HG02610 (cell line): ENCODE data around the gene KRT79.
"Not testable (repeated sequence)": the region's sequence is repeated elsewhere in the genome, so short reads cannot be mapped to it uniquely, and the experiment has no call there.

Experiments used
- ATAC-seq: cut with Tn5 transposase; IDR thresholded peaks from one replicate; pipeline ENCODE4 v1.9.1; 2021; ENCODE audit warnings: mild to moderate bottlenecking, moderate library complexity; ENCODE audit not compliant: unreplicated experiment

Gene KRT79

DNA sequence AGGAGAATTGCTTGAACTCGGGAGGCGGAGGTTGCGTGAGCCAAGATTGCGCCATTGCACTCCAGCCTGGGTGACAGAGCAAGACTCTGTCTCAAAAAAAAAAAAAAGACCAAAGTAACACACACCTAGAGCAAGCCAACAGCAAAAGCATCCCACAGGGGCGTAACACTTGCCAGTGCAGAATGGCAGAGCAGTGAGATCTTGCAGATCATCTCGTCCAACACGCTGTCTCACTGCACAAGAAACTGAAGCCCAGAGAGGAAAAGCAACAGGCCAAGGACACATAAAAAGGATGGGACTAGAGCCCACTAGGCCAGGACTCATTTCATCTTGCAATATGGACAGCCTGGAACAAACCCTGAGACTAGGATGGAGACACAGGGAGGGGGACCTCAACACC, 27.4 kb upstream of the KRT79 start:
- no peak for ATAC-seq

DNA sequence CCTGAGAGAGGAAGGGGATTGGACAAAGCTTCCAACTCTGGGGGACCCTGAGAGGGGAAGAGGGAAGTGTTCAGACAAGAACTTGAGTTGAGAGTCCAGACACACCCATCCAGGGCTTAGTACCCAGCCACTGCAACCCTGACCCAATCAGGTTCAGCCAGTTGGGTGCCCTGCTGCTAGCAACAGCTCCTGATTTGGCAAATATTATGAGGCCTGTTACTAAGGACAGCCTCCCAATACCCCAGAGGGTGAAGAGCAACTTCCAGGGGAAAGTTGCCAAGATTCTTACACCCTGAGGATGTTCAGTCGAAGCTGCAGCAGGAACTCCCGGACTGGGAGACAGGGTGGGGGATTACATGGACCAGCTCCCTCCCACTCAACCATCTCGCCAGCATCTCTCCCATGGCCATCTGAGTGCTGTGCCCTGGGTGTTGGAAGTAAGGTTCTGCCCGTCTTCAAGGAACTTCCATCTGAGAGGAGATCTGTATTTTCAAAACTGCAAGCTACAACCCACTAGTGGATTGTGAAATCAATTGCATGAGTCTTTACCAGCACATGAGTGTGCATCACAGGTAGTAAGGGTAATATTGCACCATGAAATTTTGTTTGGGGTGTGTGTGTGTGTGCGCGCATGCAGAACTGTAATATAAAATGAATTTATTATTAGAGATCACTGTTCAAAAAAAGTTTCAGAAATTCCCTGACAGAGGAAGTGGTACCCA, 26.2 kb upstream of the KRT79 start:
- ATAC-seq, result no peak

DNA sequence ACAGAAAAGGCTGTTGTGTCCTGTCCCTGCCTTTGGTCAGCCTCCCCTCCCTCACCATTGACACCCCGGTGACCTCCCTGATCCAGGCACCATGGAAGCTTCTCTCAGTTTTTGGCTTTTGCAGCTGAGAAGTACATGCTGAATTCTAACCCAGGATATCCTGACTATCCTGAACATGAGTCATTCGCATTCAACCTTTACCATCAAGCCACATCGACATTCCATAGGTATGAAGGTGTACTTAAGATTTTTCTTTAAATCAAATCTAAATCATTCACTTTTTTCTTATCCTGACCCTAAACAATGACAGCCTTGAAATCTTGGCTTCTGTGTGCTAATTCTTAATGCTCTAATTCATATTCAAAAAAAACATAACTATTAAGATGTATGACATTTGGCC, 23.4 kb upstream of the KRT79 start:
- no peak for ATAC-seq

DNA sequence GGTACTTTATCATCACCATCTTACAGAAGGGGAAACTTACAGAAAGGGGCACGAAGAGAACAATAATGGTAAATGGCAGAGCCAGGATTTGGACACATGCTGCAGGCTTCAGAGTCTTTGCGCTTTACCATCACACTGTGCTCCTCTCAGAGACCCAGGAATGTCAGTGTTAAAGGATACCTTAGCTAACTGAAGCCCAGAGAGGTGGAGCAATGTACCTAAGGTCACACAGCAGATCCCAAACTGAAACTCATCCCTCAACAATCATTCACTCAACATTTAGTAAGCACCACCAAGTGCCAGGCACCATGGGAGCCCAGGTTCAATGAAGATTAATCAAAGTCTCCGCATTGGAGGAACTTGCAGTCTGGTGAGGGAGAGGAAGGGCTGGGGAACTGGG, 22.7 kb upstream of the KRT79 start:
- ATAC-seq, result no peak

DNA sequence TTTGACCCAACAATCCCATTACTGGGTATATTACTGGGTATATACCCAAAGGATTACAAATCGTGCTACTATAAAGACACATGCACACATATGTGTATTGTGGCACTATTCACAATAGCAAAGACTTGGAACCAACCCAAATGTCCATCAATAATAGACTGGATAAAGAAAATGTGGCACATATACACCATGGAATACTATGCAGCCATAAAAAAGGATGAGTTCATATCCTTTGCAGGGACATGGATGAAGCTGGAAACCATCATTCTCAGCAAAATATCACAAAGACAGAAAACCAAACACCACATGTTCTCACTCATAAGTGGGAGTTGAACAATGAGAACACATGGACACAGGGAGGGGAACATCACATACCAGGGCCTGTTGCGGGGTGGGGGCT, 22.0 kb upstream of the KRT79 start:
- ATAC-seq, result not testable (repeated sequence)

DNA sequence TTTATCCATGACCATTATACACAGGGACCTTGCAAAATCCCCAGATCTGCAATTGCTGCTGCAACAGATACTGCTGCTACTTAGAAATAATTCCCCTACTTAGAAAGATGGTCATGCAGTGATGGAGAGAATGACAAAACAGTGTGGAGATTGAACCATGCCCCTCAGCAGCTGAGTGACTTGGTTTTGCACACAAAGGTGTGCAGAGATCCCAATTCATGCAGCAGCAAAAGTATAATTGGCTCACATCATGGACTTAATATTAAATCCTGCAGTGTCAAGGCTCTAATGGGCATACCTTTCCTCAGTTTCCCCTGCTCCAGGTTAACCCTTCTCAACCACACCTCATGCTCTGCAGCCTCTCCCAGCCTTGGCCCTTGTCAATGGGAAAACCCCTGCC, 17.7 kb upstream of the KRT79 start:
- no peak for ATAC-seq

DNA sequence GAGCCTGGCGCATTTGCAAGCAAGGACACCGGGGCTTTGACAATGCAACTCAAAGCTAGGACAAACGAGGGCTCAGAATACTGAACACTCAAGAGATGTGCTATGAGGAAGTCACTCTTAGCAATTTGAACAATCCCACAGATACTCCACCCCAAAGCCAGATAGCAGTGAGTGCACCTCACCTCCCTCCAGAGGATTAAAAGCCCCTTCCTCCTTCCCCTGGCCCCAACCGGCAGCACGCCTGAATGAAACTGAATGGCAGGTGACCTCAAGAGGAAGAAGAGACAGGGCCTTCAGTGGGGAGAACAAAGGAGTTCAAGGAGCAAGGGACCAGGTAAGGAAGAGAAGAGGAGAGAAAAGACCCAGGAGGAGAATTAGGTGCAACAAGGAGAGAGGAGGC, 16.6 kb upstream of the KRT79 start:
- ATAC-seq, result no peak

DNA sequence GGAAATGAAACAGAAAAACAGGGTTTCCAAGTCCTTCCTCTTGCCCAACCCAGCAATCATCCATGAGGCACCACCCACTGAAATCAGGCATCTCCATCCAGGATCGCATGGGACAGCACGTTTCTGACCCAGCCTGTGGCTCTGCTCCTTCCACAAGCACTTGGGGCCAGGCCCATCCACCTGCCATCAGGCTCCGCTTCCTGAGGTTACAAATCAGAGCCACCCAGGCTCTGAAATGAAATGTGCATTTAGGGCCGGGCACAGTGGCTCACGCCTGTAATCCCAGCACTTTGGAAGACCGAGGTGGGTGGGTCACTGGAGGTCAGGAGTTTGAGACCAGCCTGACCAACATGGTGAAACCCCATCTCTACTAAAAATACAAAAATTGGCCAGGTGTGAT, 15.4 kb upstream of the KRT79 start:
- no peak for ATAC-seq

DNA sequence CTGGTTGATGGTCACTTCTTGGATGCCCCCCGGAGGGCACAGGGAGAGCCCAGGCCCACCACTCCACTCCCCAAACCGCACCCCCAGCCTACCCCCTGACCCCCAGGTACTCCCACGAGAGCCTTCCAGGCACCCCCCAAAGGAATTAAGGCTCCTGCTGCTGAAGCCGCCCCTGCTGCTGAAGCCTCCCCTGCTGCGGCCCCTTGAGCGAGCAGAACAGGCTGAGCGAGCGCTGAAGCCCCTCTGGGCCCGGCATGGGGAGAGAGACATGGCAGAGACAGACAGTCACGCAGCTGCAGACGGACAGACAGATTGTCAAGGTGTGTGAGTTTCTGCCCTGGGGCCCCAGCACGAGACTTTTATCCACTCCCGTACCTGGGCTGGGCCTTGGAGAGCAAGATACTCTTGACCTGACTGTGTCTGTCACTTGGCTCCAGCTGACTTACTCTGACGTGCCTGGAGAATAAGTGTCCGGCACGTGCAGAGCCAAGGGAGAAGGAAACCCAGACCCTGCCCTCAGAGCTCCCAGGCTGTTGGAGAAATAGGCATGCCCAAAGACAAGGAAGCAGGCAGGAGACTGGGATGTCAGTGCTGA, 14.6 kb upstream of the KRT79 start, which contains the start of gene KRT78:
KRT78 (minus strand) TSS at position 334 of the 595 bp plus-strand sequence; CDS start at position 270, 64 bp downstream.
- no peak for ATAC-seq

DNA sequence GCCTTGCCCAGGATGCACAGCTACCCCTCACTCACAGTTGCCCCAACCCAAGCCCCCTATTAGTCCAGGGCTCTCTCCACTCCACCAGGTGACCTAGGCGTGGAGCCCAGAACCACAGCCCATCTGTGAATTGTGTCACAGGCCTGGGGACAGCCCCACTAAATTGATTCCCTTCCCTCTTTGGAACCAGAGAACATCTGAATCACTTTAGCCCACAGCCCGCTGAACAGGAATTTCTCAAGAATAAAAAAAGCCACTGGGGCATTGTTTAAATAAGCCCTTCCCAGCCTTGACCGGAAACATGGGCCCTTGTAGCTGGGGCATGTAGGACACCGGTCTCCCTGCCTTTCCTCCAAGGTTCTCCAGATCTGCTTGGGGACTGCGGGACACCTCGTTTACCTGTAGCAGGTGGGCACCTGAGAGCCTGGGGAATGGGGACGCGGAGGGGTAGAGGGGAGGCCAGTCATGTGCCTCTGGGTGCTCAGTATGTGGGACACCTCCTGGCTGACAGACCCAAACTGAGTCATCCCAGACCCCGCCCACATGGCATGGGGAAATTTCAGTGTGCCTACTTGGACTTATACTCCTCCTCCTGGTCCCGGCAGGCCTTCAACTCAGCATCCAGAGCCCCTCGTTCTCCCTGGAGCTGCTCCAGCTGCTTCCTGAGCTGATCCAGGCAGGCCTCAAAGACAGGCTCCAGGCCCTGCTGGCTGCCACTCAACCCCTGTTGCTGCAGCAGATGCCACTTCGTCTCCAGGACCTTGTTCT, 13.4 kb upstream of the KRT79 start:
- no peak for ATAC-seq

DNA sequence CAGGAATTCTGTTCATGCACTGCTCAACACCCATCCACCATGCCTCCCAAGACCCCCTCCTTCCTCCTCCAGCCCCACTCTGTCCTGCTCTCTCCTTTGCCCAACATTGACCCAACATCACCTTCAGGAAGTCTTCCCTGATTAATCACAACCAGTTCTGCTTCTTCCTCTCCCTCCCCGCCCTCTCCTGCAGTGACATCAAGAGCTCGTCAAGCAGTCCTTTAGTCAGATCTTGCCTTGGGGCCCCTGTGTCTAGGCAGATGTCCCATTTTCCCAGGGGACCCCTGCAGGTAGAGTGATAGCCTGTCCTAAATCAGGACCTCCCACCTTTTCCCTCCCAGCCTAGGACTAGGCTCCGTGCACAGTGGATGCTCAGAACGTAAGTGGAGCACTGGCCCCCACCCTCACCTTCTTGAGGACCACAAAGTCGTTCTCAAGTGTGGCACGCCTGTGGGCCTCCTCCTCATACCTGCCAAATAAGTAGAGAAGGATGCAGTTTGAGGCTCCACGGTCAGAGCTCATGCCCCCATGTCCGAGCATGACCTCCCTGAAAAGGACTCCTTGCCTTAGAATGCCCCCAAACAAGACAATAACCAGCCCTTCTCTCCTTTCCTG, 12.4 kb upstream of the KRT79 start:
- no peak for ATAC-seq

DNA sequence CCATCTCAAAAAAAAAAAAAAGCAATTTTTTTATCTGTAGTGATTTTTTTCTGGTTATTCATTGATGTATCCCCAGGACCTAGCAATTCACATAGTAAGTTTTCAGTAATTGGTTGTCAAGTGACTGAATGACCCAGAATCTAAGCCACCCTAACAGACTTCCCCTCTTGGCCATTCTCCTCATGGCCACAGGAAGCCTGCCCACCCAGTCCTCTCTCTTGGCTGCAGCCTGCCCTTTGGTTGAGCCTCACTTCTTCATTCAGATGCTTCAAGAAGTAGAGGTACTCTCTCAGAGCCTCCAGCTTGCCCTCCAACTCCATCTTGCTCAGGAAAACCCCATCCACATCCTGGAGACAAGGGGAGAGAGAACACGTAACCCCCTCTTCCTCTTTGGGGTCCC, 11.8 kb upstream of the KRT79 start:
- ATAC-seq, result no peak

DNA sequence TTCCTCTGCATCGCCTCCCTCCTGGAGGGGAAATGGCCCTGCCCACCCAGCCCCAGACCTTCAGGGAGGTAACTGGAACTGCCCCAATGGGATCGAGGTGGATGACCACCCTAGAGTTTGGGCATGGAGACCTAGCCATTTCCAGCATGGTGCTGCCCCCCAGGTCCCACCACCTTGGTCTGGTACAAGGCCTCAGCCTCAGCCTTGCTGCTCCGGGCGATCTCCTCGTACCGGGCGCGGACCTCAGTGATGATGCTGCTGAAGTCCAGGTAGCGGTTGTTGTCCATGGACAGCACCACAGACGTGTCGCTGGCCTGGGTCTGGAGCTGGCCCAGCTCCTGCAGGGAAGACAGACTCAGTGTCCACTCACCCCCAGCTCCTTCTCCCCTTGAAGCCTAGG, 10.3 kb upstream of the KRT79 start:
- ATAC-seq, result no peak

DNA sequence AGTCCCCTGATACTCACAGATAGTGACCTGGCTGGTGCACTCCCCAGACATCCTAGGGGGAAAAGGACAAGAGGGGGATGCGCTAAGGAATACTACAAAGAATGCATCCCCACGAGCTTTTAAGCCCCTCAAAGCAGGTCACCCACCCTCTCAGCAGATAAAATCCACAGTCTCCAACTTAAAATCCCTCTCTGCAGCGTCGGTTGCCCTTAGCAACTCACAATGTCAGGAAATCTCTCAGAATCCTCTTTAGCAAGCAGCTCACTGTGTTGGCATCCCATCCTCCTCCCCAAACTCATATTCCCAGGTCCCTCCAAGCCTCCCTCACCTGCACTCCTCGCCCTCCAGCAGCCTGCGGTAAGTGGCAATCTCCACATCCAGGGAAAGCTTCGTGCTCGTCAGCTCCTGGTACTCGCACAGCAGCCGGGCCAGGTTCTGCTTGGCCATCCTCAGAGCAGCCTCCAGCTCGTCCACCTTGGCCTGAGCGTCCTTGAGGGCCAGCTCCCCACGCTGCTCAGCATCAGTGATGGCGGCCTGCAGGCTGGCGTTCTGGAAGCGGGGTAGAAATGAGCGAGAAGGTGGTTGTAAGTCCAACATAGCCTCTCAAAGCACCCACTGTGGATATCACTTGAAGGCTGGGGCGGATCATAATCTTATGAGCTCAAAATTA, 5.5 kb upstream of the KRT79 start:
- no peak for ATAC-seq

DNA sequence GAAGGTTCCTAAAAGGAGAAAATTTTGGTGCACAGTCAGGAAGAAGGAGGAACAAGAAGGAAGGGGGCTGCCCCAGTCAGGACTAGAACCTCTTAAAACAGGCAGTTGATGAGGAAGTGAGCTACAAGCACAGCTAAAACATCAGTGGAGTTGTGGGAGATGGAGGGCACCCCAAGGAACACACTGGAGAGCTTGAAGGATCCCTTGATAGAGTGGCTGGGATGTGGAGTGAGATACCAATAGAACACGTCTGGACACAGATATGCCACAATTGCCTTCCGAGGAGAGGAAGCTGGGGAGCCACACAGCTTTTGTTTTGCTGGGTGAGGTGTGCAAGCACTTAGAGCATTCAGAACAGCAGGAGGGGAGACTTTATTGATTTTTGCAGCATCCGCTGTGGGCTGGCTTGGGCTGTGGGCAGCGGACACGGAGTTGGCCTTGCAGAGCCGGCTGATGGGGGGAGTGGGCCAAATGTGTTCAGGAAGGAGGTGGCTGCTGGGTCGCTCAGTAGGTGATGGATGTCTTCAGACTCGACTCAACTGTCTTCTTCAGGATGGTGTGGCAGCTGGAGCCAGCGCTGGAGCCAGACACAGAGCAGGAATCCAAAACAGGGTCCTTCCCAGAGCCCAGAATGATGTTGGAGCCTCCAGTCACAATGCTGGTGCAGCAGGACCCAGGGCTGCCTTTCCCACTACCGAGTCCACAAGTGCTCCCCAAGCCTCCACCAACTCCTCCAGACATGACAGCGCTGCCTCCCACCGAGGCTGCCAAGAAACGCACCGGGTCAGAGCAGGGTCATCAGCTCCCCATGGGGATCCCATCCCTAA, 4.7 kb upstream of the KRT79 start:
- no peak for ATAC-seq

DNA sequence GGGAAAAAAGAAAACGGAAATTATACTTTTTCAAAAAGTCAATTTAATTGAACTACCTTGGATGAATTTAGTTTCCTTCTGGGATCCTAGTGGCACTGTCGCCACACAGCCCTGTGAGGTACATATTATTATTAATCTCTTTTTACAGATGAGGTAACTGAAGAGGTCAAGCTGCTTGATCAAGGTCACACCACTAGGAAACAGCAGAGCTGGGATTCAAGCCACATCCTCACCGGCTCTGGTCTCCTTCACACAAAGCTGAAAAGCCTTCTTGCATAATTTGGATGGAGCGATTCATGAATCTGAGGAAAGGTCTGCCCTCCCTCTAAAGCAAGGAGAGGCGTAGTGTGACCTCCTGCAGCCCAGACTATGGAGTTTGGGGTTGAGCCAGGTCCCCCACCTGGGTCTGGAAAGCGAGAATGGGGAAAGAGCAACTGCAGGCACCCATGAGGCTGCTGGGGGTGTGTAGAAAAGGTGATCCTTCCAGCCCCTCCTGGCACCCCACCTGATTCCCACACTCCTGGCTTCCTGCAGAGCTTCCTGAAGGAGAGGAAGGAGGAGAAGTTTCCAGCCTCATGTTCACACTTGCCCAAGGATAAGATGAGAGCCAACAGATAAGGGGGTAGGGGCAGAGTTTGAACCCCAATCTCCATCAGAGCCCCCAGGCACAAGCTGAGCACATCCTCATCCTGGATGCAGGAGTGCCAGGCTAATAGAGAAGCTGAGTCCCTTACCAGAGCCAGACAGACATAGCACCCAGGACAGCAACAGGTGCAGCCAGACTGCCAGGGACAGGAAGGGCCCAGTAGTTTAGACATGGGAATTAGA, 3.9 kb upstream of the KRT79 start:
- no peak for ATAC-seq

DNA sequence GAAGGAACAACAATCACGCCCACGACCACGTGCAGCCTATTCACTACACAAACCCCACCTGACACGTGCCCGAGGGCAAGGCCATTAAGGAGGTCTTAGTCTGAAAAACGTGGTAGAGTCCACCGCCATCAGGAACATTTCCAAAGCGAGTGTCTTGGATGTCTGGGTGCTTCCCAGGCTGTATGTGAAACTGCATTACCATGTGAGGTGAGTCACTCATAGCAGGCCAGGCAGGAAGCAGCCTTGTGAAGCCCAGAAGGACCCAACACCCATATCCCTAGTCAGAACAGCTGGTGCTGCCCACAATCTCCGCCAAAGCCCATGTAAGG, 3.3 kb upstream of the KRT79 start:
- ATAC-seq, result no peak

DNA sequence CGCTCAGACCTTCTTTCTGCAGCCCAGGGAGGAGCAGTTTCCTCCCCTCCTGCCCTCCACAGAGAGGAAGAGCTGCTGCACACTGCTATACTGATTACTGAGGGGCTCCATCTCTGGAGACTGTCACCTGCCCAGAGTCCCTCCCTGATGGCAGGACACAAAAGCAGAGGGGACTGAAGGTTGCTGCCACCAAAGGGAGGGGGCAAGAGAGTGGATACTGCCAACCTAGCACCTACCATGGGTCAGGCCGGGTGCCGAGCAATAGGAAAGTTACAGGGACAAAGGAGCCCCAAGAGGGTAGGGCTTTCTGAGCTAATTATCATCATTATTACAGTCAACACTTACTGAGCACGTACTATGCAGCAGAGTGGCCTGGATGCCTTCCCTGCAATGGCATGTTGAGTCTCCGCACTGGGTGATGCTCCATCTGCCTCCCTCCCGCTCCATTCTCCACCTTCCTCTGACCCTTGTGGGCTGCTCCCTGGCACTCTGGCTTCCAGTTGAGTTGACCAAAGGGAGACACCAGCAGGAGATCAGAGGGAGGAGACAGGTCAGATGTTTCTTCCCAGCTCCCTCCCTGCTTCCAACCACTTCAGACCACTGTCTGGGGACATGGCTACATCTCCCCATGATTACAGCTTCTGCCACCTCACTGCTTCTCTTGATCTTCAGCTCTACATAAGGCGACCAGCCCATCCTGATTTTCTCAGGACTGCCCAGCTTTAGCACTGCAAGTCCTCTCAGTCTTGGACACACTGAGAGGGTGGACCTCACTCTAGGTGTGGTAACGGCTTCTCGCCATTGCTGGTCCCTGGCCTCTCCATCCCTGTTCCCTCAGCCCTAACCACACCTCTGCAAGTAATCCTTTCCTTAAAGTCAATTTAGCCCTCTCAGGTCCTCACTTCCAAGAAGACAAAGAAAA, 2.6 kb upstream of the KRT79 start:
- ATAC-seq, result no peak
